ENCODE data around the gene ASF1B. TPM values are rescaled to one million over a fixed set of nuclear protein-coding genes. Genes with fewer than 3 reads are reported as not detected.

ASF1B gene
- total and polyA plus RNA-seq, 2 donors from 2014 or later: 0.49 to 1.8 TPM

DNA sequence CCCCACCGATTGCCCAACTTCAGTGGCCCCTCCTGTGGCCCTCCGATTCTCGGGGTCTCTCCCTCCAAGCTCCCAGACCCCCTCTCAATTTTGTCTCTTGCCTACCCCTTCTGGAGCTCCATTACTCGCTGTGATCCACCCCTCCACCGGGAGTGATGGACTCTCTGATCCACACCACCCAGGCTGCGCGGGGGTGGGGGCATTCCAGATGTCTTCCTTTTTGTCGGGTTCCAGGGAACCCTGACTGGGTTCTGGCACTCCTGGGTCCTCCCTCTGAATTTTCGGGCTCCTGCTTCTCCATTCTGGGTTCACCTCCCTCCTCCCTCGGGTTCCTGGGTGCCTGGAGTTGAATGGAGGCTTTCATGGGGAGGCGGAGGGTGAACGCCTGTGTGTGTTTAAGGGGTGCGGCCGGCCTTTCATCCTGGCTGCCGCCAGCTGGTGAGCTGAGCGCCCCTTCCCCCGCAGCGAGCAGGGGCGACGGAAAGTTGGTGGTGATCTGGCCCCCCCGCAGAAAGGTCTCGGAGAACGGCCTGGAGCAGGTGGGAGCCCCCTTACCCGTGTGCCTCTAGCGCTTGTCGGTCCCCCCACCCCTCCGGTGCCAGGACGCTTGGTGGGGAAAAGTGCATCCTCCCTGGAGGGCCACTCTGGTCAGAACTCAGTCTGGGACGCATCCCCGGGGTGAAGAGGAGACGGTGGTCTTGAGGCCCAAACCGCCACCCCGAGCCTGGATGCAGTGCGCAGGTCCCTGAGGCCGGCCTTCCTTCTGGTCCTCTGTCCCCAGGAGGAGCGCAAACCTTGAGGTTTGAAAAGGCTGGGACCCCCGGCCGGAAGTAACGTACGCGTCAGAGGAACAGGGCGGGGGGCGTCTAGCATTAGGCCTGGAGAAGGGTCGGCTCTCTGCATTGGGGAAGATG, 62.2 kb downstream of the ASF1B start:
- peak overlapping the region; percentile 20 to 86 (median 43) for H3K9ac ChIP-seq (ENCODE audit: low read length in 3 of 3)
- no peaks in the 10 kb centered on the region for H3K27me3 ChIP-seq (ENCODE audit: control insufficient read depth, insufficient read depth, low read length)
- peak overlapping the region; percentile 57 to 88 (median 84) for H3K4me3 ChIP-seq (ENCODE audit: low read length in 3 of 3)
- peak overlapping the region; percentile 74 to 84 for H3K27ac ChIP-seq (ENCODE audit: low read depth in 2 of 2, low read length in 2 of 2)
- peaks cover 0 to 14% (median 2%) of the 10 kb centered on the region in 3 donors for H3K4me1 ChIP-seq (ENCODE audit: control insufficient read depth in 2 of 3, insufficient read depth in 2 of 3, low read depth in 1 of 3, low read length in 3 of 3)
- no peak for FAIRE-seq
- TF ChIP-seq, protein P1, sequence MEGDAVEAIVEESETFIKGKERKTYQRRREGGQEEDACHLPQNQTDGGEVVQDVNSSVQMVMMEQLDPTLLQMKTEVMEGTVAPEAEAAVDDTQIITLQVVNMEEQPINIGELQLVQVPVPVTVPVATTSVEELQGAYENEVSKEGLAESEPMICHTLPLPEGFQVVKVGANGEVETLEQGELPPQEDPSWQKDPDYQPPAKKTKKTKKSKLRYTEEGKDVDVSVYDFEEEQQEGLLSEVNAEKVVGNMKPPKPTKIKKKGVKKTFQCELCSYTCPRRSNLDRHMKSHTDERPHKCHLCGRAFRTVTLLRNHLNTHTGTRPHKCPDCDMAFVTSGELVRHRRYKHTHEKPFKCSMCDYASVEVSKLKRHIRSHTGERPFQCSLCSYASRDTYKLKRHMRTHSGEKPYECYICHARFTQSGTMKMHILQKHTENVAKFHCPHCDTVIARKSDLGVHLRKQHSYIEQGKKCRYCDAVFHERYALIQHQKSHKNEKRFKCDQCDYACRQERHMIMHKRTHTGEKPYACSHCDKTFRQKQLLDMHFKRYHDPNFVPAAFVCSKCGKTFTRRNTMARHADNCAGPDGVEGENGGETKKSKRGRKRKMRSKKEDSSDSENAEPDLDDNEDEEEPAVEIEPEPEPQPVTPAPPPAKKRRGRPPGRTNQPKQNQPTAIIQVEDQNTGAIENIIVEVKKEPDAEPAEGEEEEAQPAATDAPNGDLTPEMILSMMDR (IDR thresholded peaks at IDR 0.05; ENCODE audit: borderline replicate concordance, extremely low read depth, insufficient read depth): no peak
- no peaks in the 10 kb centered on the region for H3K36me3 ChIP-seq (ENCODE audit: control insufficient read depth in 2 of 3, insufficient read depth in 3 of 3, low read length in 3 of 3)
- no peaks in the 10 kb centered on the region for H3K9me3 ChIP-seq (ENCODE audit: control insufficient read depth in 2 of 3, insufficient read depth in 1 of 3, low read length in 3 of 3)
- DNase-seq: peak in 2 of 5 donors; percentile 70 to 80
- intact Hi-C loops (cut with DNase I): no loop called here

DNA sequence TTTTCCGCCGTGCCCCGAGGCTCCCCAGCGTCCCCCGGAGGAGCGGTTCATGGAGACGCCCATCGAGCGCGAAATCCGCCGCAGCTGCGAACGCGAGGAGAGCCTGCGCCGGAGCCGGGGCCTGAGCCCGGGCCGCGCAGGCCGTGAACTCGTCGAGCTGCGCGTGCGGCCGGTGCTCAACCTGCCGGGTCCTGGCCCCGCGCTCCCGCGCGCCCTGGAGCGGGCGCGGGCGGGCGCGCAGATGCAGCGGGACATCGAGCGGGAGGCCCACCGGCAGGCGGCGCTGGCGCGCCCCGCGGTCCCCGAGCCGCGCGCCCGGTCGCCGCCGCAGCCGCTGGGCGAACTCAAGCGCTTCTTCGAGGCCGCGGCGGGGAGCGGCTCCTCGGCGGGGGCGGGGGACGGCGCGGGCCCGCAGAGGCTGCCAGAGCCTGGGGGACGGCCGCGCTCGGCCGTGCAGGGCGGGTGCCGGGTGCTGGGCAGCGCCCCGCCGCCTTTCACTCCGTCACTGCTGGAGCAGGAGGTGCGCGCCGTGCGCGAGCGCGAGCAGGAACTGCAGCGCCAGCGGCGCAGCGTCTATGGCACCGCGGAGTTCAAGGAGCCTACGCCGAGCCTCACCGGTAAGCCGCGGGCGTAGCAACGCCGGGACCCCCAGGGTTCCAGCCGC, 63.0 kb downstream of the ASF1B start:
- H3K9ac ChIP-seq (ENCODE audit: low read length in 3 of 3): peak overlapping the region; percentile 20 to 86 (median 62)
- H3K4me1 ChIP-seq (ENCODE audit: control insufficient read depth in 2 of 3, insufficient read depth in 2 of 3, low read depth in 1 of 3, low read length in 3 of 3): peaks cover 0 to 14% (median 2%) of the 10 kb centered on the region in 3 donors
- DNase-seq: peak; percentile 74 to 91 (median 86)
- intact Hi-C loops (cut with DNase I): no loop called here
- peak overlapping the region; percentile 57 to 88 (median 84) for H3K4me3 ChIP-seq (ENCODE audit: low read length in 3 of 3)
- no peaks in the 10 kb centered on the region for H3K36me3 ChIP-seq (ENCODE audit: control insufficient read depth in 2 of 3, insufficient read depth in 3 of 3, low read length in 3 of 3)
- no peaks in the 10 kb centered on the region for H3K9me3 ChIP-seq (ENCODE audit: control insufficient read depth in 2 of 3, insufficient read depth in 1 of 3, low read length in 3 of 3)
- peak overlapping the region; percentile 88 to 97 for H3K27ac ChIP-seq (ENCODE audit: low read depth in 2 of 2, low read length in 2 of 2)
- TF ChIP-seq, protein P1 (IDR thresholded peaks at IDR 0.05; ENCODE audit: borderline replicate concordance, extremely low read depth, insufficient read depth): peak; percentile 62
- no peaks in the 10 kb centered on the region for H3K27me3 ChIP-seq (ENCODE audit: control insufficient read depth, insufficient read depth, low read length)
- FAIRE-seq: no peak

- FAIRE-seq: no peak
- TF ChIP-seq, protein P1 (IDR thresholded peaks at IDR 0.05; ENCODE audit: borderline replicate concordance, extremely low read depth, insufficient read depth): no peak
- H3K9me3 ChIP-seq (ENCODE audit: control insufficient read depth in 2 of 3, insufficient read depth in 1 of 3, low read length in 3 of 3): no peaks in the 10 kb centered on the region
- intact Hi-C loops (cut with DNase I): no loop called here
- H3K9ac ChIP-seq (ENCODE audit: low read length in 3 of 3): peak within 1 kb of the TSS in 2 of 3 donors; percentile 62 to 86
- peak in 3 of 5 donors; percentile 54 to 92 (median 79) for DNase-seq
- H3K27me3 ChIP-seq (ENCODE audit: control insufficient read depth, insufficient read depth, low read length): no peaks in the 10 kb centered on the region
- H3K4me1 ChIP-seq (ENCODE audit: control insufficient read depth in 2 of 3, insufficient read depth in 2 of 3, low read depth in 1 of 3, low read length in 3 of 3): peaks cover 0 to 14% (median 2%) of the 10 kb centered on the region in 3 donors
- H3K4me3 ChIP-seq (ENCODE audit: low read length in 3 of 3): peak within 1 kb of the TSS; percentile 57 to 88 (median 84)
- peak within 1 kb of the TSS; percentile 88 to 97 for H3K27ac ChIP-seq (ENCODE audit: low read depth in 2 of 2, low read length in 2 of 2)
- H3K36me3 ChIP-seq (ENCODE audit: control insufficient read depth in 2 of 3, insufficient read depth in 3 of 3, low read length in 3 of 3): no peaks in the 10 kb centered on the region
Observed at GRCh38 chr19:14072535-14073260, 63.7 kb downstream of the ASF1B start, which contains the start of gene MISP3. MISP3 (plus strand) TSS chr19:14072786; CDS start chr19:14073310, 524 bp downstream.

Measured in kidney (tissue), 14 donors.